C4-2B (cell line): ENCODE measurements around the gene CDC42BPA.

ENCODE experiments used
- H3K27ac ChIP-seq: fragments of 450-650 bp; 2 replicates; pipeline ENCODE4 v1.5.1; 2017
- CTCF ChIP-seq: fragments of 450-650 bp; conservative IDR thresholded peaks from 2 replicates; pipeline ENCODE4 v1.5.1; 2017; ENCODE audit warnings: mild to moderate bottlenecking
- ZFX ChIP-seq: fragments of 450-650 bp; IDR thresholded peaks from 2 replicates; pipeline ENCODE4 v1.6.1; 2017

The CDC42BPA gene

GRCh38 chr1:226973898-226974543, 344.3 kb downstream of the CDC42BPA start:
- TF ChIP-seq ZFX = no peak
- no peak for TF ChIP-seq CTCF

GRCh38 chr1:226973371-226973897, 344.9 kb downstream of the CDC42BPA start:
- TF ChIP-seq ZFX (no peak), CTCF (no peak)
- peak overlapping the region; percentile 46 for H3K27ac ChIP-seq

More at GRCh38 chr1:226973898-226974543, 344.3 kb downstream of the CDC42BPA start:
- peak overlapping the region; percentile 46 for H3K27ac ChIP-seq

GRCh38 chr1:226972931-226973330, 345.4 kb downstream of the CDC42BPA start:
- no peak for TF ChIP-seq CTCF
- no peak for TF ChIP-seq ZFX

GRCh38 chr1:226971765-226972164, 346.5 kb downstream of the CDC42BPA start:
- TF ChIP-seq ZFX (no peak), CTCF (no peak)
- no peak overlapping the region for H3K27ac ChIP-seq

More at GRCh38 chr1:226972931-226973330, 345.4 kb downstream of the CDC42BPA start:
- peak overlapping the region; percentile 46 for H3K27ac ChIP-seq

GRCh38 chr1:226967665-226968064, 350.6 kb downstream of the CDC42BPA start:
- TF ChIP-seq ZFX (no peak), CTCF (no peak)

GRCh38 chr1:226966683-226967082, 351.6 kb downstream of the CDC42BPA start:
- H3K27ac ChIP-seq = no peak overlapping the region
- TF ChIP-seq CTCF = no peak

More at GRCh38 chr1:226967665-226968064, 350.6 kb downstream of the CDC42BPA start:
- no peak overlapping the region for H3K27ac ChIP-seq

GRCh38 chr1:226965581-226966440, 352.5 kb downstream of the CDC42BPA start:
- TF ChIP-seq CTCF = no peak
- no peak for TF ChIP-seq ZFX
- H3K27ac ChIP-seq = no peak overlapping the region
